HG03354 (cell line): Measurements from ENCODE around the gene FUT2.
A peak's percentile ranks its signal among the peaks of the same experiment; 100 is the strongest.
"Not testable (repeated sequence)": the region's sequence is repeated elsewhere in the genome, so short reads cannot be mapped to it uniquely, and the experiment has no call there.

ENCODE experiments used
- ATAC-seq: cut with Tn5 transposase; IDR thresholded peaks from one replicate; pipeline ENCODE4 v1.9.1; 2021; ENCODE audit warnings: mild to moderate bottlenecking; ENCODE audit not compliant: unreplicated experiment, poor library complexity, severe bottlenecking

FUT2 gene

GRCh38 chr19:48693629-48694028 lies 2.1 kb upstream of the FUT2 start:
- not testable (repeated sequence) for ATAC-seq

GRCh38 chr19:48696353-48697010 lies 711 bp downstream of the FUT2 start:
- ATAC-seq: no peak

GRCh38 chr19:48698046-48698445 lies 2.3 kb downstream of the FUT2 start:
- no peak for ATAC-seq

- ATAC-seq: no peak
Measured at GRCh38 chr19:48702701-48703100, 6.9 kb downstream of the FUT2 start.

- no peak for ATAC-seq
Measured at GRCh38 chr19:48703316-48703715, 7.5 kb downstream of the FUT2 start.

GRCh38 chr19:48705431-48705830 lies 9.7 kb downstream of the FUT2 start:
- no peak for ATAC-seq

GRCh38 chr19:48708471-48708870 lies 12.7 kb downstream of the FUT2 start:
- no peak for ATAC-seq

- no peak for ATAC-seq
Measured at GRCh38 chr19:48711106-48711662, 15.4 kb downstream of the FUT2 start.

GRCh38 chr19:48713041-48713863 lies 17.5 kb downstream of the FUT2 start:
- no peak for ATAC-seq

- peak; percentile 89 for ATAC-seq
Measured at GRCh38 chr19:48713864-48714755, 18.3 kb downstream of the FUT2 start.

GRCh38 chr19:48714759-48715675 lies 19.2 kb downstream of the FUT2 start:
- no peak for ATAC-seq

- no peak for ATAC-seq
Measured at GRCh38 chr19:48715681-48716171, 20.0 kb downstream of the FUT2 start.

- no peak for ATAC-seq
Measured at GRCh38 chr19:48716562-48717291, 21.0 kb downstream of the FUT2 start.

- ATAC-seq: not testable (repeated sequence)
Measured at GRCh38 chr19:48718106-48718505, 22.3 kb downstream of the FUT2 start.

- no peak for ATAC-seq
Measured at GRCh38 chr19:48718711-48719231, 23.0 kb downstream of the FUT2 start.

GRCh38 chr19:48719263-48720171 lies 23.7 kb downstream of the FUT2 start, which contains the start of gene MAMSTR:
MAMSTR (minus strand) TSS chr19:48719725; CDS start chr19:48719031, 694 bp downstream.
- no peak for ATAC-seq

GRCh38 chr19:48720251-48720612 lies 24.5 kb downstream of the FUT2 start:
- ATAC-seq: no peak
